GM12891 (cell line): ENCODE data around the gene CLRN2.
A peak's percentile ranks its signal among the peaks of the same experiment; 100 is the strongest.

Source experiments
- DNase-seq: peaks from one replicate; pipeline ENCODE4 v3.0.0; 2011; ENCODE audit warnings: low spot score; ENCODE audit not compliant: insufficient read length
- FAIRE-seq: peaks from 2 replicates; lab custom pipeline; 2011; peaks lifted over from hg19 to GRCh38; lab: Jason Lieb, UNC
- PAX5 ChIP-seq: IDR thresholded peaks from 2 replicates; pipeline ENCODE4 v1.6.1; 2011; ENCODE audit warnings: low read length, moderate library complexity, mild to moderate bottlenecking; ENCODE audit not compliant: insufficient read depth, severe bottlenecking
- POLR2A ChIP-seq: IDR thresholded peaks from 2 replicates; pipeline ENCODE4 v1.6.1; 2011; ENCODE audit warnings: low read depth, low read length, control low read depth
- POLR2AphosphoS5 ChIP-seq: IDR thresholded peaks from 2 replicates; pipeline ENCODE4 v1.6.1; 2011; ENCODE audit warnings: low read depth, low read length, control low read depth
- POU2F2 ChIP-seq: IDR thresholded peaks from 2 replicates; pipeline ENCODE4 v1.6.1; 2011; ENCODE audit warnings: low read depth, mild to moderate bottlenecking, control low read depth, low read length, moderate library complexity
- SPI1 ChIP-seq: IDR thresholded peaks from 2 replicates; pipeline ENCODE4 v1.6.1; 2011; ENCODE audit warnings: low read depth, low read length, control low read depth
- TAF1 ChIP-seq: IDR thresholded peaks from 2 replicates; pipeline ENCODE4 v1.6.1; 2011; ENCODE audit warnings: low read depth, low read length, control low read depth

The CLRN2 gene

GRCh38 chr4:17516980-17517379 lies 2.0 kb downstream of the CLRN2 start:
- DNase-seq (no peak), FAIRE-seq (no peak)
- no peak for TF ChIP-seq POU2F2
- TF ChIP-seq POLR2AphosphoS5 = no peak
- no peak for TF ChIP-seq POLR2A
- no peak for TF ChIP-seq TAF1
- no peak for TF ChIP-seq SPI1
- TF ChIP-seq PAX5 = no peak

- DNase-seq (no peak), FAIRE-seq (no peak)
- TF ChIP-seq POLR2AphosphoS5 = no peak
- TF ChIP-seq POU2F2 = no peak
- no peak for TF ChIP-seq TAF1
- TF ChIP-seq PAX5 = no peak
- TF ChIP-seq SPI1 = no peak
Observed at GRCh38 chr4:17517664-17518063, 2.7 kb downstream of the CLRN2 start.

GRCh38 chr4:17521595-17521994 lies 6.6 kb downstream of the CLRN2 start:
- DNase-seq (no peak), FAIRE-seq (no peak)
- TF ChIP-seq POLR2AphosphoS5 (no peak), POLR2A (no peak), SPI1 (no peak), TAF1 (no peak), PAX5 (no peak), POU2F2 (no peak)

- FAIRE-seq (no peak), DNase-seq (no peak)
- TF ChIP-seq TAF1 = no peak
- TF ChIP-seq SPI1 = 0 out of 2 replicates have a peak, but pooled peaks have one; percentile 6
Observed at GRCh38 chr4:17523662-17524061, 8.7 kb downstream of the CLRN2 start.

- FAIRE-seq (no peak), DNase-seq (no peak)
- no peak for TF ChIP-seq SPI1
- TF ChIP-seq PAX5 = no peak
- TF ChIP-seq POU2F2 = no peak
Observed at GRCh38 chr4:17526695-17527477, 11.9 kb downstream of the CLRN2 start.

- no peak for DNase-seq
- FAIRE-seq = no peak
- TF ChIP-seq POLR2AphosphoS5 = no peak
- TF ChIP-seq POU2F2 = no peak
- no peak for TF ChIP-seq PAX5
- TF ChIP-seq TAF1 = no peak
- no peak for TF ChIP-seq SPI1
- no peak for TF ChIP-seq POLR2A
Observed at GRCh38 chr4:17528551-17529165, 13.7 kb downstream of the CLRN2 start.

- DNase-seq = no peak
Observed at GRCh38 chr4:17531538-17532285, 16.7 kb downstream of the CLRN2 start.

GRCh38 chr4:17534705-17535104 lies 19.7 kb downstream of the CLRN2 start:
- TF ChIP-seq PAX5 (no peak), POLR2A (no peak), SPI1 (no peak), POLR2AphosphoS5 (no peak), POU2F2 (no peak), TAF1 (no peak)
- DNase-seq (no peak), FAIRE-seq (no peak)

More at GRCh38 chr4:17531538-17532285, 16.7 kb downstream of the CLRN2 start:
- TF ChIP-seq POLR2A = no peak
- no peak for TF ChIP-seq SPI1
- TF ChIP-seq POLR2AphosphoS5 = no peak
- TF ChIP-seq POU2F2 = no peak
- TF ChIP-seq PAX5 = no peak
- no peak for FAIRE-seq

GRCh38 chr4:17535242-17535641 lies 20.3 kb downstream of the CLRN2 start:
- TF ChIP-seq POLR2AphosphoS5 = no peak
- no peak for TF ChIP-seq POLR2A
- no peak for TF ChIP-seq PAX5
- no peak for TF ChIP-seq TAF1
- no peak for TF ChIP-seq SPI1
- no peak for TF ChIP-seq POU2F2
- FAIRE-seq = no peak
- no peak for DNase-seq
